Measurements from ENCODE around the gene RFFL. TPM values are rescaled to one million over a fixed set of nuclear protein-coding genes. Genes with fewer than 3 reads are reported as not detected.
A peak's percentile ranks its signal among the peaks of the same experiment; 100 is the strongest.
"Not testable (repeated sequence)": the region's sequence is repeated elsewhere in the genome, so short reads cannot be mapped to it uniquely, and the experiment has no call there.

The RFFL gene
- total RNA-seq, 3 donors from 2014 or later, result 13.8 to 27.5 (median 19.4) TPM

GRCh38 chr17:35041390-35041789 is 22.1 kb downstream of the RFFL start:
- Histone ChIP-seq H3K27ac (no peak overlapping the region), H3K27me3 (no peaks in the 10 kb centered on the region), H3K4me3 (no peak overlapping the region), H3K36me3 (no peaks in the 10 kb centered on the region), H3K4me1 (no peaks in the 10 kb centered on the region), H3K9me3 (no peaks in the 10 kb centered on the region)
- DNase-seq (ENCODE audit: low spot score in 2 of 2), result no peak
- intact Hi-C loops (cut with DNase I; ENCODE audit: low total_unique reads), result no loop called here
- TF ChIP-seq POLR2A (IDR thresholded peaks at IDR 0.05) (no peak), CTCF (IDR thresholded peaks at IDR 0.05) (no peak)

- no peaks in the 10 kb centered on the region for H3K4me1 ChIP-seq
- H3K27me3 ChIP-seq, result no peaks in the 10 kb centered on the region
- no peaks in the 10 kb centered on the region for H3K36me3 ChIP-seq
- DNase-seq (ENCODE audit: low spot score in 2 of 2), result no peak
- H3K27ac ChIP-seq, result no peak overlapping the region
- no peaks in the 10 kb centered on the region for H3K9me3 ChIP-seq
- TF ChIP-seq POLR2A (IDR thresholded peaks at IDR 0.05) (no peak), CTCF (IDR thresholded peaks at IDR 0.05) (no peak), POLR2AphosphoS5 (IDR thresholded peaks at IDR 0.05) (no peak)
- intact Hi-C loops (cut with DNase I; ENCODE audit: low total_unique reads), result no loop called here
- no peak overlapping the region for H3K4me3 ChIP-seq
Observed at GRCh38 chr17:35038453-35038852, 25.1 kb downstream of the RFFL start.

GRCh38 chr17:35030780-35031179 is 32.7 kb downstream of the RFFL start:
- H3K27me3 ChIP-seq, result no peaks in the 10 kb centered on the region
- DNase-seq (ENCODE audit: low spot score in 2 of 2), result no peak
- intact Hi-C loops (cut with DNase I; ENCODE audit: low total_unique reads), result no loop called here
- H3K9me3 ChIP-seq, result no peaks in the 10 kb centered on the region
- peaks cover 0 to 3% of the 10 kb centered on the region in 2 donors for H3K4me1 ChIP-seq
- no peaks in the 10 kb centered on the region for H3K36me3 ChIP-seq
- H3K4me3 ChIP-seq, result no peak overlapping the region
- no peak overlapping the region for H3K27ac ChIP-seq
- no peak for TF ChIP-seq CTCF (IDR thresholded peaks at IDR 0.05)
- TF ChIP-seq POLR2A (IDR thresholded peaks at IDR 0.05), result no peak
- no peak for TF ChIP-seq POLR2AphosphoS5 (IDR thresholded peaks at IDR 0.05)

- DNase-seq (ENCODE audit: low spot score in 2 of 2), result no peak
- Histone ChIP-seq H3K27me3 (no peaks in the 10 kb centered on the region), H3K36me3 (no peaks in the 10 kb centered on the region), H3K4me3 (no peak overlapping the region), H3K9me3 (no peaks in the 10 kb centered on the region), H3K4me1 (peaks cover 0 to 3% of the 10 kb centered on the region in 2 donors), H3K27ac (peak overlapping the region; percentile 40 to 73)
- intact Hi-C loops (cut with DNase I; ENCODE audit: low total_unique reads), result no loop called here
- TF ChIP-seq POLR2A (IDR thresholded peaks at IDR 0.05) (no peak), POLR2AphosphoS5 (IDR thresholded peaks at IDR 0.05) (no peak), CTCF (IDR thresholded peaks at IDR 0.05) (no peak)
Observed at GRCh38 chr17:35028531-35029262, 34.8 kb downstream of the RFFL start.

GRCh38 chr17:35028097-35028496 is 35.4 kb downstream of the RFFL start:
- H3K27me3 ChIP-seq; H3K36me3 ChIP-seq; H3K4me1 ChIP-seq; H3K4me3 ChIP-seq; intact Hi-C loops (cut with DNase I; ENCODE audit: low total_unique reads); DNase-seq (ENCODE audit: low spot score in 2 of 2); H3K9me3 ChIP-seq: not testable (repeated sequence)
- peak overlapping the region in 1 of 2 donors; percentile 73 for H3K27ac ChIP-seq
